Measurements from ENCODE around the gene C3orf52. TPM values are rescaled to one million over a fixed set of nuclear protein-coding genes. Genes with fewer than 3 reads are reported as not detected.

Gene C3orf52
- total RNA-seq, 2 experiments from 2014 or later: 2.0 to 3.3 TPM

DNA sequence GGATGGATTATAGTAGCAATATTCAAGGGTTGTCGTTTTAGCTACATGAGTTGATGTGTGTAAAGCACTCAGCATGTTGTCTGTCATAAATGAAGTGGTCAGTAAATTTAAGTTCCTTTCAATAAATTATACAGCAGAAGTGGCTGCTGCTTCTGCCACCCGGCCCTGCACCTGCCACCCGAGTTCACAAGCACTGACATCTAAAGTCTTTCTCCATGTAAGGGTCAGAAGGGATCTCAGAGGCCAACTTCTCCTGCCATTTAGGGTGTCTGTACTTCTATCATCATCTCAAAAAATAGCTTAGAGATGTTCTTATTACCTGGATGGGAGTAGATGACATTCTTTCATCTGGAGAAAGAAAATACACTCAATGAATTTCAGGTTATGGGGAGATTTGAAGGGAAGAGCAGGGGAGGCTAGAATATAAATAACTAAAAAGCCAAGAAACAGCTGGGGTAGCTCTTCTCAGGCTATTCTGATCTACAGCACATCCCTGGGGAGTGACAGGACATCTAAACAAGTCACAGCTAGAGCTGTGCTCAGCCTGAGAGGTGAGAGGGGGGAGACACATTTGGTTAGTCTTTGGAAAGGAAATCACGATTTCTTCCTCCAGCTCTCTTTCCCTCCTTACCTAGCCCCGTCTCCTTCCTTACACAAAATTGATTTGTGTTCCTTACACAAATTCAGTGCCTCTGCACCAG lies 38.9 kb downstream of the C3orf52 start:
- Mint-ChIP-seq H3K27ac (no peak overlapping the region), H3K4me3 (no peak overlapping the region), H3K9me3 (no peaks in the 10 kb centered on the region), H3K27me3 (no peaks in the 10 kb centered on the region), H3K36me3 (ENCODE audit: low read depth) (peaks cover 15% of the 10 kb centered on the region), H3K4me1 (ENCODE audit: low read depth) (peaks cover 51% of the 10 kb centered on the region)
- ChIA-PET CTCF (interaction anchor here (0.9 to 3.3 kb wide), 5 partner anchors 8 to 406 kb away, joined by 3 to 19 read pairs (median 6); no protein-coding TSS in a partner anchor), POLR2A (no interaction called here)
- ATAC-seq (no peak), DNase-seq (no peak)
- intact Hi-C loops (cut with micrococcal nuclease): no loop called here
- TF ChIP-seq, protein P1, sequence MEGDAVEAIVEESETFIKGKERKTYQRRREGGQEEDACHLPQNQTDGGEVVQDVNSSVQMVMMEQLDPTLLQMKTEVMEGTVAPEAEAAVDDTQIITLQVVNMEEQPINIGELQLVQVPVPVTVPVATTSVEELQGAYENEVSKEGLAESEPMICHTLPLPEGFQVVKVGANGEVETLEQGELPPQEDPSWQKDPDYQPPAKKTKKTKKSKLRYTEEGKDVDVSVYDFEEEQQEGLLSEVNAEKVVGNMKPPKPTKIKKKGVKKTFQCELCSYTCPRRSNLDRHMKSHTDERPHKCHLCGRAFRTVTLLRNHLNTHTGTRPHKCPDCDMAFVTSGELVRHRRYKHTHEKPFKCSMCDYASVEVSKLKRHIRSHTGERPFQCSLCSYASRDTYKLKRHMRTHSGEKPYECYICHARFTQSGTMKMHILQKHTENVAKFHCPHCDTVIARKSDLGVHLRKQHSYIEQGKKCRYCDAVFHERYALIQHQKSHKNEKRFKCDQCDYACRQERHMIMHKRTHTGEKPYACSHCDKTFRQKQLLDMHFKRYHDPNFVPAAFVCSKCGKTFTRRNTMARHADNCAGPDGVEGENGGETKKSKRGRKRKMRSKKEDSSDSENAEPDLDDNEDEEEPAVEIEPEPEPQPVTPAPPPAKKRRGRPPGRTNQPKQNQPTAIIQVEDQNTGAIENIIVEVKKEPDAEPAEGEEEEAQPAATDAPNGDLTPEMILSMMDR (IDR thresholded peaks at IDR 0.05): no peak

DNA sequence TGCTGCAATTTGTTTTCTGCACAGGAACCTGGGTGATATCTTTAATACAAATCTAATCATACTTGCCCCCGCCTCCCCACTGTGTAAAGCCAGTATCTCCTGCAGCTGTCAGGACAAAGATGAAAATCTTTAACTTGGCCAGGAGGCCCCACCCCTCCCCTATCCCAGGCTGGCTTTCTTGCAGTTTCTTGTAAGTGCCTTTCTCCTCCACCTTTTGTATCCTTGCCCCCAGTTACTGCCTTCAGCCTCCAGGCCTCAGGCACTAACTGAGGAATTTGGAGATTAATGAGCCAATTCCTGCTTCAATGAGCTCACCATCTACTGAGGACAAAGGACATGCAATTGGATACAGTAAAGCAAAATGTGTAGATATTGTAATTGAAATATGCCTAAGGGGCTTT lies 40.3 kb downstream of the C3orf52 start:
- H3K4me1 Mint-ChIP-seq (ENCODE audit: low read depth): peaks cover 51% of the 10 kb centered on the region
- H3K27me3 Mint-ChIP-seq: no peaks in the 10 kb centered on the region
- TF ChIP-seq, protein P1 (IDR thresholded peaks at IDR 0.05): no peak
- ChIA-PET POLR2A (interaction anchor here (1.5 kb wide), 1 partner anchor 12 kb away, joined by 3 read pairs; no protein-coding TSS in a partner anchor), CTCF (interaction anchor here (1.2 to 2.5 kb wide), 2 partner anchors 12 to 15 kb away, joined by 4 to 16 read pairs; no protein-coding TSS in a partner anchor)
- H3K27ac Mint-ChIP-seq: peak overlapping the region; percentile 71
- DNase-seq (no peak), ATAC-seq (no peak)
- intact Hi-C loops (cut with micrococcal nuclease): no loop called here
- H3K9me3 Mint-ChIP-seq: no peaks in the 10 kb centered on the region
- H3K4me3 Mint-ChIP-seq: peak overlapping the region; percentile 24
- H3K36me3 Mint-ChIP-seq (ENCODE audit: low read depth): peaks cover 14% of the 10 kb centered on the region

DNA sequence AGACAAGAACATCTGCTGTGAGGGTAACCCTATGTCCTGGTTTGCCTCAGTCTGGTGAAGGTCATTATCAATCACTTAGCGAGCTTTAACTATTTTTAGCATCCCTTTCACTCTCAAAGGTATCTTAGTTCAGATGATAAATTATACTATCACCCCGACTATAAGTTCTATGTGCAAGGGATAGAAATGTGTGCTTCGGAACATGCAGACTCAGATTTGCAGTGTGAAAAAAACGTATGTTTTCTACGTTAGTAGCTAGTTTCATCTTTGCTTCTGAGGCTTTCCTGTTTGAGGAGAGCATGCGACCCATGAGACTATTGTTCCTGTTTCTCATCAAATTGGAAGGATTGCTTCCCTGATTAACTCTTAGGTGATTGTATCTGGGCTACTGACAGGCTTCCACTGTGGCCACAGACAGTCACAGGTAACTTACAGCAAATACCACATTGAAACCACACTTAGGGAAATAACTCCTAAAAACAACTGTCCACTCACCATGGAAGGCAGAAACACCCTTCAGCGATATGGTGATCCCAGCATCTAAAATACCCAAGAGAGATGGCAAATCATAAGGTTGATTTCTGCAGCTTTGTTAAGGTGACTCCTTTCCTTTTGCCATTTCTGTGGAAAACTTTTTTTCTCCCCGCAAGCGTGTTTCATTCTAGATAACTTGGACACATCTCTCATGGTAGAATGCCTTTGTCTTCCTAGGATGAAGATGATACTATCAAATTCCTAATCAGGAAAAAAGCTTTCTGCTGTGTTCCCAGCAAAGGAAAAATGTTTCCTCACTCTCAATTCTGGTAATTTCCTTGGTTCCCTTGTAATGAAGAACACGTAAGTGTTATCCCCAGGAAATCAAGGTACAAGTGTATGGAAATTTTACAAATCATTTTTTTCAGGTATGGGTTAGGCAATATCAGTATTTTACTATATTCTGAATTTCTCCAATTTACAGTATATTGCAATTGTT lies 41.6 kb downstream of the C3orf52 start:
- Mint-ChIP-seq H3K27ac (peak overlapping the region; percentile 71), H3K27me3 (no peaks in the 10 kb centered on the region), H3K4me3 (peak overlapping the region; percentile 24), H3K9me3 (no peaks in the 10 kb centered on the region), H3K4me1 (ENCODE audit: low read depth) (peaks cover 57% of the 10 kb centered on the region), H3K36me3 (ENCODE audit: low read depth) (peaks cover 14% of the 10 kb centered on the region)
- no peak for DNase-seq
- CTCF ChIA-PET: interaction anchor here (1.1 to 2.7 kb wide), 5 partner anchors 9 to 392 kb away, joined by 3 to 18 read pairs (median 3); no protein-coding TSS in a partner anchor
- TF ChIP-seq, protein P1 (IDR thresholded peaks at IDR 0.05): no peak
- POLR2A ChIA-PET: interaction anchor here (0.5 to 1.5 kb wide), 2 partner anchors 11 kb away, joined by 3 read pairs; no protein-coding TSS in a partner anchor
- intact Hi-C loops (cut with micrococcal nuclease): no loop called here
- no peak for ATAC-seq

DNA sequence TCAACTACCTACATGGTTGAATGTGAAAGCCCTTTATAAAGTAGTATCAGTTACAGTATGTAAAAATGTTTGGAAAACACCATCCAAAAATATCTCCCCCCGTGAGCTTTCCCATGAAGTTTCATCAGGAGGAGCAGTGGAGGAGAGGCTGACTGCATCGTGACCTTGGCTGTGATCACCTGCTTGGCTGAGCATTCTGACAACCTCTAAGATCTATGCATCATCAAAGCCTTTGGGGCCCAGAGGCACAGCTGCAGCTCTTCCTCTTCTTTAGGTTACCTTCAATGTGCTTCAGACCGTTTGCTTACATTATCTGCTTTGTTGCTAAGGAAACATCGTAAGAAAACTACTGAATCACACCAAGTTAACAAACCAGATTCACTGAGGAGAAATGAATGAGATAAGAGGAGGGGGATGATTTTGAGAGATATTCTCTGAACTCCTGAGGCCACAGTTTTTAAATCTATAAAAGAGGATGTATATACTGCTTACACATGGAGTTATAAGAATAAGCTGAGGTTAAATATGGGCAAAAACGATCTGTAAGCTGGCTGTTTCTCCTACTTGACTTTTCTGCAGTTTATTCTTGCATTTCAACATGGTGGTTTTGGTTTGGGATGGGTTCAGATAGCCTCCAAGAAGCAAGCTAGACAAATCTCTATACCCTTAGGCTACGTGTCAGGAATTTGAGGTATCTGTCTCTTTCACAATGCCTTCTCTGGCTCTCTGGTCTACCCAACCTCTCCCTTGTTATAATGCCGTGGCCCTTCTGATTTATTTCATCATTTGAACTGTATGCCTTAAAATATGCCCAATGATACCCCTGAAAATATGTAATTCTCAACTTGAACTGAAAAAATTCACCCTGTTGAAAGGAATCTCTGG lies 42.9 kb downstream of the C3orf52 start:
- intact Hi-C loops (cut with micrococcal nuclease): no loop called here
- ChIA-PET CTCF (interaction anchor here (0.6 to 2.7 kb wide), 6 partner anchors 9 to 391 kb away, joined by 3 to 18 read pairs (median 5); no protein-coding TSS in a partner anchor), POLR2A (interaction anchor here (0.5 kb wide), 1 partner anchor 12 kb away, joined by 3 read pairs; no protein-coding TSS in a partner anchor)
- ATAC-seq (peak; percentile 76), DNase-seq (peak; percentile 75)
- H3K4me1 Mint-ChIP-seq (ENCODE audit: low read depth): peaks cover 70% of the 10 kb centered on the region
- H3K27ac Mint-ChIP-seq: peak overlapping the region; percentile 71
- H3K9me3 Mint-ChIP-seq: no peaks in the 10 kb centered on the region
- H3K27me3 Mint-ChIP-seq: no peaks in the 10 kb centered on the region
- peaks cover 10% of the 10 kb centered on the region for H3K36me3 Mint-ChIP-seq (ENCODE audit: low read depth)
- H3K4me3 Mint-ChIP-seq: peak overlapping the region; percentile 0
- TF ChIP-seq, protein P1 (IDR thresholded peaks at IDR 0.05): no peak
